ENCODE results near the gene NIT2.

GRCh38 chr3:100335434-100335833, 877 bp downstream of the NIT2 start:
- TF ChIP-seq CTCF (IDR thresholded peaks at IDR 0.05) (no peak), POLR2A (IDR thresholded peaks at IDR 0.05) (no peak)

Measured in suprapubic skin (tissue), 3 donors.